ENCODE data around the gene TEKT5.

Gene TEKT5

DNA sequence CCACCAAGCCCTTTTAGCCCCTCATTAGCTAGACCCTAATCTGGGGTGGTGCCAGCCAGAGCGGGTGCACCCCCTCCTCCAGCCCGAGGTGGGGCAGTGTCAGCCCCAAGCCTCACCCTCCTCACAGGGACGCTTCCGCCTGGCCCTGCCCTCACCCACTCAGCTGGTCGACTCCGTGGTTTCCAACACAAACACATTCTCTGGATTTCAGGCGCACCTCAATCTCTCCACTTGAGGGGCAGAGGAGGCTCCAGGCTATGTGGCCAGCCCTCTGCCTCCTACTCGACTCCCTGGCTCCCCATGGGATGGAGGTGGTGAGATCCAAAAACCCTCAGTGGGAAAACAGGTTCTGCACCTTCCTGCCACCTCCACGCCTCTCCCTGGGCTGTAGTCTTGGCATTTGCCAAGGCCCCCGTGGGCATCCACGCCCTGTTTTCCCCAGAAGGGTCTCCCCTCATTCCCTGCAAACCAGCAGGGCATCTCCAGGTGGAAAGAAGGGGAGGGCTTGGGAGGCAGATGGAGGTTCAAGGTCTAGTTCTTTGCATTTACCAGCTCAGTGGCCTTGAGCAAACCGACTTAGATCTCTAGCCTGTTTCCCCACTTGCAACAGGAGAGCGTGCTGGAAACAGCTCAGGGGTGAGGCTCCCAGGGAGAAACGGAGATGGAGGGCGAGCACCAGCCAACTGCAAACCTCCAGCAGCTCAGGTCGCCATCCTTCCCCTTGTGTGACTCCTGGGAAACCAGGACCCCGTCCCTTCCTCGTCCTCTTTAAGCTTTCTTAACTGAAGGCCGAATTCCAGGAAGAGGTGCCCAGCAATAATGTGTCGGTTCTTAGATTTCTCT is 116.0 kb downstream of the TEKT5 start:
- DNase-seq (ENCODE audit: low read depth), result no peak

Data from stimulated activated CD8-positive, alpha-beta memory T cell treated with anti-CD3 and anti-CD28 coated beads, Interleukin-15, amount 100 ng/mL, for 1 hour (primary cell).